NCI-H2107 treated with DMSO at 0.1 percent for 48 hours (cell line): Measurements from ENCODE around the gene LRRC14B.
"Not testable (repeated sequence)": the region's sequence is repeated elsewhere in the genome, so short reads cannot be mapped to it uniquely, and the experiment has no call there.

ENCODE experiments used
- DNase-seq: peaks from one replicate; lab custom pipeline; 2025; ENCODE audit not compliant: unreplicated experiment; lab: John Stamatoyannopoulos, UW

Gene LRRC14B

DNA sequence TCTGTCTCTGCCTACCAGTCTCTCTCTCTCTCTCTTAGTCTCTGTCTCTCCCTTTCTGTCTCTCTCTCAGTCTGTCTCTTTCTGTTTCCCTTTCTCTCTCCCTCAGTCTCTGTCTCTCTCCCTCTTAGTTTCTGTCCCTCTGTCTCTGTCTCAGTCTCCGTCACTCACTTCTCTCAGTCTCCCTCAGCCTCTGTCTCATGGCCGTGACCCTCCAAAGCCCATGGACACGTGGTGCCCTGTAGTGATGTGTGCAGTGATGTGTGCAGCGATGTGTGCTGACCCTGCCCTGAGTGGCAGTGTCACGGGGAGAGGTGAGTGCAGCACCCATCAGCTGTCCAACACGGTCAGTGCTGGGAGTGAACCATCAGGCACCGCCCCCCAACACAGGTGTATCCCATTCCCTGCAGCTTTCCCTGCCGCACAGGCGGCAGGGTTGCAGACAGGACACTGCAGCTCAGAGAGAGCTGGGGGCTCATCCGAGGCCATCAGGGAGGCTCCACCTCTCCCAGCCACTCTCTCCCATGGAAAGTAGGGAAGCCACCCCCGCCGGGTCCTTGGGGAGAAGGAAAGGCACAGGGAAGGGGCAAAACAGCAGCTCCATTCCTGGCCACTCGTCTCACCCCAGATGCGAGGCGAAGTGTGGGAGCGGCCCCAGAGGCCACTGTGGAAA is 794 bp upstream of the LRRC14B start:
- no peak for DNase-seq

- no peak for DNase-seq
Measured at GRCh38 chr5:191949-192690, 825 bp downstream of the LRRC14B start.

- DNase-seq = no peak
Measured at GRCh38 chr5:192691-192969, 1.3 kb downstream of the LRRC14B start.

- DNase-seq = no peak
Measured at GRCh38 chr5:192970-193831, 1.9 kb downstream of the LRRC14B start.

DNA sequence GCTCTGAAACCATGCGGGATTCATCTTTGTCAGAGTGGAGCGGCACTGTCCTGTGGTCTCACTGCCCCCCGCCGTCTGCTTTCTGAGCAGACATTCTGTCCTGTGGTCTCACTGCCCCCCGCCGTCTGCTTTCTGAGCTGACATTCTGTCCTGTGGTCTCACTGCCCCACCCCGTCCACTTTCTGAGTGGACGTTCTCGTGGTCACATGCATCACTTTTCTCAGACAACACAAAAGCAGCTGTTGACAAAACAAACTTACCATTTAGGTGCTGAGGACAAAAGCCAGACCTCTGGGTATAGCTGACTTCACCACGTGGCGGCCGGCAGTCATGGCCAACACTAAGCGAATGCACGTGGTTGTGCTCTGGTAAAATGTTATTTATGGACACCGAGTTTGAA is 2.8 kb downstream of the LRRC14B start:
- DNase-seq = no peak

- DNase-seq = no peak
Measured at GRCh38 chr5:194603-195209, 3.4 kb downstream of the LRRC14B start.

- DNase-seq = no peak
Measured at GRCh38 chr5:195401-196160, 4.3 kb downstream of the LRRC14B start.

- no peak for DNase-seq
Measured at GRCh38 chr5:196350-196749, 5.1 kb downstream of the LRRC14B start.

GRCh38 chr5:197031-197430 is 5.7 kb downstream of the LRRC14B start:
- not testable (repeated sequence) for DNase-seq

DNA sequence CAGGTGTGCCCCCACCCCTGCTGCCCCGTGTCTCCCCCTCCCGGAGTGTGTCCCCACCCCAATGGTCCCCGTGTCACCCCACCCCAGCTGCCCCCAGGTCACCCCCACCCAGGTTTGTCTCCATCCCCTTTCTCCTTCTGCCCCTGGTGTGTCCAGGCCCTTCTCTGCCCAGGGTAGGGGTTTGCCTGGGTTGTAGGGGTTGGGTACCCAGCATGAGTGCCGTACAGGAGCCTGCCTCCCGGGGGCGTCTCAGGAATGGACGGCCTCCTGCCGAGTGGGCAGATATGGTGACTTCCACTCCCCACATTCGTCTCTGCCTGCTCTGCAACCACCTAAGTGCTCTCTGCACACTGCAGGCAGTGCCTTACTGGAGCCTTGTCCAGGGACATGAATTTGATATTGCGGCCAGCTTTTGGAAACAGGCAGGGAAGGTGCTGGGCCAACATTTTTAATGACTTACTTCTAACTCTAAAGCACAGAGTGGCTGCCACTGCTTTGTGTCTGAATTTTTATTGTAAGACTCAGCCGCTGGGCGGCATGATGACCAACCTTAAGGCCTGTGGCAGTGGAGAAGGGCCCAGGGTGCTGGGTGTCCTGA is 6.7 kb downstream of the LRRC14B start:
- no peak for DNase-seq

DNA sequence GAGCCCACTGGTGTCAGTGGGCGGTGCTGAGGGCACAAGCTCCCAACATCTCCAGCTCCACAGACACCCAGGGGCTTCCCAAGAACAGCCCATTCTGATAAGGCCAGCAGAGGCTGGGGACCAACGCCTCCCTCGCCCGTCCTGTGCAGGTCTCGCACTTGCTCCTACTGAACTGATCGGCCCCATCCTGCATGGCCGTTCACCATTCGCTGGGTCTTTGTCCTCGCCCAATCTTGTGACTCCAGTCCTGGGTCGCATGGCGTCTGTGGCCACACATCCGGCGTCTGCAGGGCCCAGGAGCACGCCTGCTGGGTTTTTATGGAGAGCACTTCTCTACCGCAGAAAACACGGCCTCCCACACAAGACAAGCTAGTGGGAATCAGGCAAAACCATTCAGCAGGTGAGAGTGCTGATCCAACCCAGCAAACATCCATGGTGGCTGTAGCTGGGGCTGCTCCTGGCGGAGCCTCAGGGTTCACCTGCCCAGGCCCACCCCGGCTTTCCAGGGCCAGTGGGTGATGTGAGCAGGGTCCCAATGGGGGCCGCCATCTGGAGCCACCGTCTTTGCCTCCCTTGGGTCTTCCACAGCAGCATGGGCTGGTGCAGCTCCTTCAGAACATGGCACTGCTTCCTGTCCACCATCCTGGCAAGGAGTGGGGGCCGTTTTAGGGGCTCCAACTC is 7.4 kb downstream of the LRRC14B start:
- no peak for DNase-seq

- DNase-seq = no peak
Measured at GRCh38 chr5:199197-199949, 8.1 kb downstream of the LRRC14B start.

GRCh38 chr5:199950-200645 is 8.8 kb downstream of the LRRC14B start:
- DNase-seq = no peak

DNA sequence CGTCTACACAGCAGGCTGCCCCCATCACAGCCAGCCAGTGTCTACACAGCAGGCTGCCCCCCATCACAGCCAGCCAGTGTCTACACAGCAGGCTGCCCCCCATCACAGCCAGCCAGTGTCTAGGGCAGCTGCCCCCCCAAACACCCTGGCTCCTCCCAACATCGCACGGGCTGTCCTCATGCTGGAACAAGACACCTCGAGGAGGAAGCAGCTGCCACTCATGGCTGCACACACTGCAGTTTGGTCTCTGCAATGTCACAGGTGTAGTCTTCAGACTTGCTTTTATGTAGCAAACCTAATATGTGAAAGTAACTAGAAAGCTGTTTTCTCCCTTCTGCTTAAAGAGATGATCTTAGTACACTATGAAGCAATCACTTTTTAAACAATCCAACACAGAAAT is 9.7 kb downstream of the LRRC14B start:
- DNase-seq = no peak

GRCh38 chr5:201672-202071 is 10.4 kb downstream of the LRRC14B start:
- DNase-seq = no peak

DNA sequence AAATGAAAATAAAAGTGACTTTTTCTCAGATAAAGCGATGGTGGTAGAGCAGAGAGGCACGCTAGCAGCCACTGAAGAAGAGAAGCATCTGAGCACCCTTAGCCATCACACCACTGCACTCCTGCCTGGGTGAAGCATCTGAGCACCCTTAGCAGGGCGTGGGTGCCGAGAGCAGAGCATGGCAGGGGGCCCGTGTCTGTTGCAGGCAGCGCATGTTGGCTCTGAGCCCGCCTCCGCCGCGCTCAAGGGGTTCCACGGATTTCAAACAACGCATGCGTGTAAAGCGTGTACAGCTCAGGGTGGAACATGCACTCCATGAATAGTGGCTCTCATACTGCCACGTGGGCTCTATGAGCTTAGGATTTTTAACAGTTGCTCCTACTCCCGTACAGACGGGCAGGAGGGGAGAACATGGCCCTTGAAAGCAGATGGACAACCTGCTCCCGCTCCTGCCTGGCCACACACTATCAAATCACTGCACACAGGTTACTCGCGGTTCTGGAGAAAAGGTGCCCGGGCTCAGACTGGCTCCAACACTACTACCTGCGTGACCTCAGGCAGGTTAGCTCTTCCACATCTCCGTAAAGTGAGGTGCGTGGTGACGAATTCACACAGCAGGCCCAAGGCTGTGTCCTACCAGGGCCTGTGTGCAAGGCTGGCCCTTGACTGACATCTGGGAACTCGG is 12.1 kb downstream of the LRRC14B start:
- DNase-seq = no peak

DNA sequence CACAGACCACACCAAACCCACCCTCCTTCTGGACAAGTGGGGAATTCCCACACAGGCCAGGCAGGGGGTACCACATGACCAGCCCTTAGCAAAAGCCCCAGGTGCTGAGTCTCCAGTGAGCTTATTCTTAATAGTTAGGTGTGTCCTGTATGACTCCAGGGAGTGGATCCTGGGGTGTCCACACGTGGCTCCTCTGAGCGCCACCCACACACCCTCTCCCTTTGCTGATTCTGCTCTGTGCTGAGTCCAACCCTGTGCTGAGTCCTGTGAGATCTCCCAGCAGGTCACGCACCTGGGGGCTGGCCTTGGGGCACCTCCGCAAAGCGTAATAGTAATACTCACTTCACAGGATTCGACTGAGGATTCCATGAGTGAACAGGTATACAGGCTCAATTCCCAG is 12.7 kb downstream of the LRRC14B start:
- DNase-seq = no peak

DNA sequence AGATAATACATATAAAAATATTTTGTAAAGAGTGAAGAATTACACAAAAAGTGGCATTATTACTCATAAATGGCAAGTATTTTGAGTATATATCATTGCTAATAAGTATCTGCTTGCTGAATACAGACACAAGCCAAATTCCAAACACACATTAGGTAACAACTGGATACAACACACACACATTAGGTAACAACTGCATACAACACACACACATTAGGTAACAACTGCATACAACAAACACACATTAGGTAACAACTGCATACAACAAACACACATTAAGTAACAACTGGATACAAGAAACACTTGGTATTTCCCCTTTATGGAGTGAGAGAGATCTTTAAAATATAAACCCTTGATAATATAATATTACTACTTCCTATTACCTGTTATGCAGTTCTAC is 13.2 kb downstream of the LRRC14B start:
- no peak for DNase-seq
